ENCODE data around the gene PRDX1. TPM values are rescaled to one million over a fixed set of nuclear protein-coding genes. Genes with fewer than 3 reads are reported as not detected.

The PRDX1 gene
- total RNA-seq, 1 donor from 2014 or later = 239 TPM

- H3K27ac ChIP-seq = no peak overlapping the region
- TF ChIP-seq CTCF (IDR thresholded peaks at IDR 0.05) (no peak), POLR2A (IDR thresholded peaks at IDR 0.05) (no peak), POLR2AphosphoS5 (IDR thresholded peaks at IDR 0.05; ENCODE audit: insufficient read depth in 1 of 2, low read depth in 1 of 2) (no peak)
- H3K9me3 ChIP-seq = no peaks in the 10 kb centered on the region
- intact Hi-C loops (cut with DNase I) = no loop called here
- H3K4me3 ChIP-seq = no peak overlapping the region
- H3K4me1 ChIP-seq = peaks cover 19% of the 10 kb centered on the region
- H3K27me3 ChIP-seq = no peaks in the 10 kb centered on the region
- DNase-seq (ENCODE audit: extremely low spot score in 2 of 2) = no peak
- peaks cover 0 to 2% of the 10 kb centered on the region in 2 donors for H3K36me3 ChIP-seq
Measured at GRCh38 chr1:45503462-45504360, 18.0 kb downstream of the PRDX1 start.

GRCh38 chr1:45501505-45501859 lies 20.2 kb downstream of the PRDX1 start:
- no peaks in the 10 kb centered on the region for H3K9me3 ChIP-seq
- DNase-seq (ENCODE audit: extremely low spot score in 2 of 2) = no peak
- peaks cover 19% of the 10 kb centered on the region for H3K4me1 ChIP-seq
- intact Hi-C loops (cut with DNase I) = no loop called here
- no peaks in the 10 kb centered on the region for H3K27me3 ChIP-seq
- no peak overlapping the region for H3K4me3 ChIP-seq
- H3K27ac ChIP-seq = no peak overlapping the region
- no peaks in the 10 kb centered on the region for H3K36me3 ChIP-seq
- no peak for TF ChIP-seq POLR2A (IDR thresholded peaks at IDR 0.05)
- TF ChIP-seq CTCF (IDR thresholded peaks at IDR 0.05) = no peak
- no peak for TF ChIP-seq POLR2AphosphoS5 (IDR thresholded peaks at IDR 0.05; ENCODE audit: insufficient read depth in 1 of 2, low read depth in 1 of 2)

GRCh38 chr1:45499415-45499769 lies 22.3 kb downstream of the PRDX1 start:
- Histone ChIP-seq H3K4me3 (peak overlapping the region; percentile 55 to 74), H3K36me3 (no peaks in the 10 kb centered on the region), H3K4me1 (peaks cover 19% of the 10 kb centered on the region), H3K27me3 (no peaks in the 10 kb centered on the region), H3K9me3 (no peaks in the 10 kb centered on the region), H3K27ac (peak overlapping the region; percentile 42)
- no peak for TF ChIP-seq POLR2AphosphoS5 (IDR thresholded peaks at IDR 0.05; ENCODE audit: insufficient read depth in 1 of 2, low read depth in 1 of 2)
- DNase-seq (ENCODE audit: extremely low spot score in 2 of 2) = no peak
- intact Hi-C loops (cut with DNase I) = no loop called here

- H3K27me3 ChIP-seq = no peaks in the 10 kb centered on the region
- intact Hi-C loops (cut with DNase I) = no loop called here
- no peak for DNase-seq (ENCODE audit: extremely low spot score in 2 of 2)
- TF ChIP-seq CTCF (IDR thresholded peaks at IDR 0.05) (no peak), POLR2A (IDR thresholded peaks at IDR 0.05) (no peak)
- no peak overlapping the region for H3K4me3 ChIP-seq
- H3K4me1 ChIP-seq = peaks cover 19% of the 10 kb centered on the region
- no peaks in the 10 kb centered on the region for H3K9me3 ChIP-seq
- H3K27ac ChIP-seq = no peak overlapping the region
- no peaks in the 10 kb centered on the region for H3K36me3 ChIP-seq
Measured at GRCh38 chr1:45498279-45498678, 23.4 kb downstream of the PRDX1 start.

GRCh38 chr1:45493116-45493697 lies 28.5 kb downstream of the PRDX1 start:
- DNase-seq (ENCODE audit: extremely low spot score in 2 of 2) = no peak
- H3K4me3 ChIP-seq = no peak overlapping the region
- no peaks in the 10 kb centered on the region for H3K36me3 ChIP-seq
- intact Hi-C loops (cut with DNase I) = loop anchor here (5.0 kb wide), 2 partner anchors 131 to 481 kb away; partner anchors contain the start of genes HECTD3 and UROD
- H3K4me1 ChIP-seq = peaks cover 24% of the 10 kb centered on the region
- H3K27me3 ChIP-seq = no peaks in the 10 kb centered on the region
- TF ChIP-seq CTCF (IDR thresholded peaks at IDR 0.05) (peak; percentile 34 to 47 (median 42)), POLR2AphosphoS5 (IDR thresholded peaks at IDR 0.05; ENCODE audit: insufficient read depth in 1 of 2, low read depth in 1 of 2) (peak in 1 of 2 donors; percentile 47), POLR2A (IDR thresholded peaks at IDR 0.05) (no peak)
- H3K27ac ChIP-seq = no peak overlapping the region
- no peaks in the 10 kb centered on the region for H3K9me3 ChIP-seq
